ENCODE results near the gene THAP3. TPM values are rescaled to one million over a fixed set of nuclear protein-coding genes. Genes with fewer than 3 reads are reported as not detected.

Gene THAP3
- total RNA-seq, 4 donors from 2014 or later = 20.1 to 26.9 (median 23.4) TPM

GRCh38 chr1:6668503-6668902, 43.8 kb downstream of the THAP3 start:
- intact Hi-C loops (cut with DNase I; ENCODE audit: low total_unique reads) = no loop called here
- TF ChIP-seq POLR2A (IDR thresholded peaks at IDR 0.05) (no peak), CTCF (IDR thresholded peaks at IDR 0.05) (no peak)
- no peak for DNase-seq (ENCODE audit: low spot score in 2 of 2)
- whole genome bisulfite sequencing, 2 donors = 93 to 95% methylated on average over 9 of the region's 9 CpGs
- no peak overlapping the region for H3K4me3 ChIP-seq (ENCODE audit: low read depth, poor library complexity, severe bottlenecking)

- DNase-seq (ENCODE audit: low spot score in 2 of 2) = no peak
- intact Hi-C loops (cut with DNase I; ENCODE audit: low total_unique reads) = no loop called here
- 82 to 91% methylated on average over 2 of the region's 2 CpGs for WGBS, 2 donors
- H3K4me3 ChIP-seq (ENCODE audit: low read depth, poor library complexity, severe bottlenecking) = no peak overlapping the region
- TF ChIP-seq CTCF (IDR thresholded peaks at IDR 0.05) (no peak), POLR2A (IDR thresholded peaks at IDR 0.05) (no peak)
These were observed 47.9 kb downstream of the THAP3 start for GRCh38 chr1:6672558-6672957.

GRCh38 chr1:6673816-6674398, 49.2 kb downstream of the THAP3 start:
- no peak for DNase-seq (ENCODE audit: low spot score in 2 of 2)
- H3K4me3 ChIP-seq (ENCODE audit: low read depth, poor library complexity, severe bottlenecking) = no peak overlapping the region
- no peak for TF ChIP-seq POLR2A (IDR thresholded peaks at IDR 0.05)
- WGBS, 2 donors = 88 to 94% methylated on average over 5 of the region's 5 CpGs
- intact Hi-C loops (cut with DNase I; ENCODE audit: low total_unique reads) = no loop called here

GRCh38 chr1:6674771-6675170, 50.1 kb downstream of the THAP3 start:
- no peak for DNase-seq (ENCODE audit: low spot score in 2 of 2)
- WGBS, 2 donors = 79 to 96% methylated on average over 1 of the region's 1 CpG
- TF ChIP-seq POLR2A (IDR thresholded peaks at IDR 0.05) (no peak), CTCF (IDR thresholded peaks at IDR 0.05) (no peak)
- H3K4me3 ChIP-seq (ENCODE audit: low read depth, poor library complexity, severe bottlenecking) = no peak overlapping the region
- intact Hi-C loops (cut with DNase I; ENCODE audit: low total_unique reads) = no loop called here

- H3K4me3 ChIP-seq (ENCODE audit: low read depth, poor library complexity, severe bottlenecking) = no peak overlapping the region
- no peak for DNase-seq (ENCODE audit: low spot score in 2 of 2)
- 98% methylated on average over 2 of the region's 2 CpGs for WGBS, 2 donors
- no peak for TF ChIP-seq POLR2A (IDR thresholded peaks at IDR 0.05)
- no peak for TF ChIP-seq CTCF (IDR thresholded peaks at IDR 0.05)
- intact Hi-C loops (cut with DNase I; ENCODE audit: low total_unique reads) = no loop called here
These were observed 51.3 kb downstream of the THAP3 start for GRCh38 chr1:6675941-6676340.

Other genes with a start within 250 kb of the THAP3 start
- 10 to 100 TPM; 21.1 to 27.7 (median 24.6) TPM for gene ACOT7, start 231.1 kb upstream of the THAP3 start, total RNA-seq
- 10 to 100 TPM; 15.4 to 47.7 (median 35.8) TPM for gene HES2, start 204.9 kb upstream of the THAP3 start, total RNA-seq
- gene ESPN, start 200.1 kb upstream of the THAP3 start, total RNA-seq = 10 to 100 TPM; 27.5 to 64.3 (median 30.3) TPM
- 100 to 1,000 TPM in 1 of 4 donors, 10 to 100 TPM in 3; 53.7 to 168 (median 75.7) TPM for gene TNFRSF25, start 158.7 kb upstream of the THAP3 start, total RNA-seq
- 100 to 1,000 TPM in 2 of 4 donors, 10 to 100 TPM in 2; 72.5 to 170 (median 99.8) TPM for gene PLEKHG5, start 133.2 kb upstream of the THAP3 start, total RNA-seq
- 10 to 100 TPM; 13.1 to 35.9 (median 23.3) TPM for gene NOL9, start 70.4 kb upstream of the THAP3 start, total RNA-seq
- under 1 TPM in 2 of 4 donors, not detected in 2; 0.27 to 0.39 TPM for gene TAS1R1, start 69.6 kb upstream of the THAP3 start, total RNA-seq
- gene ZBTB48, start 44.9 kb upstream of the THAP3 start, total RNA-seq = 10 to 100 TPM; 31.6 to 40.4 (median 34.8) TPM
- gene KLHL21, start 22.0 kb upstream of the THAP3 start, total RNA-seq = 100 to 1,000 TPM in 3 of 4 donors, 10 to 100 TPM in 1; 89.6 to 147 (median 130) TPM
- 10 to 100 TPM; 18.4 to 26.7 (median 21.1) TPM for gene PHF13, start 11.1 kb upstream of the THAP3 start, total RNA-seq
- 10 to 100 TPM; 22.1 to 37.1 (median 27.3) TPM for gene DNAJC11, start 76.9 kb downstream of the THAP3 start, total RNA-seq
- gene CAMTA1, start 160.6 kb downstream of the THAP3 start, total RNA-seq = 10 to 100 TPM; 24.4 to 52.3 (median 32.9) TPM

All from lower leg skin (tissue), 4 donors.